ENCODE measurements around the gene LHFPL2.

DNA sequence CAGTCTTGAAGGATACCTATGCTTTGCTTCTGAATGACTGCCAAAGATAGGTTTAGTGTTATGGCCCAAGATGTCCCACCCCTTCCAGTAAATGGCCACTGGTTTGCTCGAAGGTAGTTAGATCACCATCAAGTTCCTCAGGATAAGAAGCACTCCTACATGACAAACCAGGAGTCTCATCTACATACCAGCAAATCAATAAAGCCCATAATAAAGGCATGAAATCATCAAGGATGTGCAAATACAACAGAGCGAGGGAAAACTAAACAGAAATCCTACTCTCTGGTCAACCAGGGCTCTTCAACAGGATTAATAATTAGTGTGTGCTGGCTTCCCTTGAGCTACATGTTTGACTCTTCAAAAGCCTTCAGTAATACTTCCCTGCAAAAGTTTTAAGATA is 141.0 kb downstream of the LHFPL2 start:
- TF ChIP-seq, protein P1, sequence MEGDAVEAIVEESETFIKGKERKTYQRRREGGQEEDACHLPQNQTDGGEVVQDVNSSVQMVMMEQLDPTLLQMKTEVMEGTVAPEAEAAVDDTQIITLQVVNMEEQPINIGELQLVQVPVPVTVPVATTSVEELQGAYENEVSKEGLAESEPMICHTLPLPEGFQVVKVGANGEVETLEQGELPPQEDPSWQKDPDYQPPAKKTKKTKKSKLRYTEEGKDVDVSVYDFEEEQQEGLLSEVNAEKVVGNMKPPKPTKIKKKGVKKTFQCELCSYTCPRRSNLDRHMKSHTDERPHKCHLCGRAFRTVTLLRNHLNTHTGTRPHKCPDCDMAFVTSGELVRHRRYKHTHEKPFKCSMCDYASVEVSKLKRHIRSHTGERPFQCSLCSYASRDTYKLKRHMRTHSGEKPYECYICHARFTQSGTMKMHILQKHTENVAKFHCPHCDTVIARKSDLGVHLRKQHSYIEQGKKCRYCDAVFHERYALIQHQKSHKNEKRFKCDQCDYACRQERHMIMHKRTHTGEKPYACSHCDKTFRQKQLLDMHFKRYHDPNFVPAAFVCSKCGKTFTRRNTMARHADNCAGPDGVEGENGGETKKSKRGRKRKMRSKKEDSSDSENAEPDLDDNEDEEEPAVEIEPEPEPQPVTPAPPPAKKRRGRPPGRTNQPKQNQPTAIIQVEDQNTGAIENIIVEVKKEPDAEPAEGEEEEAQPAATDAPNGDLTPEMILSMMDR (IDR thresholded peaks at IDR 0.05) = no peak
- TF ChIP-seq POLR2A (IDR thresholded peaks at IDR 0.05) = no peak

Data from testis (tissue), 2 donors.